SJSA1 (cell line): ENCODE data around the gene PTGFRN. TPM values are rescaled to one million over a fixed set of nuclear protein-coding genes. Genes with fewer than 3 reads are reported as not detected.

ENCODE experiments used
- DNase-seq, 2 experiments: peaks; one replicate each; pipeline ENCODE4 v3.0.0-alpha.2; 2015 to 2020; ENCODE audit warnings: low spot score in 2 of 2, low read depth in 1 of 2
- H3K27ac ChIP-seq: fragments of 250-450 bp; sonication (Bioruptor Pico); 2 replicates; pipeline ENCODE4 v1.5.1; 2020; ENCODE audit warnings: mild to moderate bottlenecking, moderate library complexity
- H3K27me3 ChIP-seq: fragments of 250-450 bp; sonication (Bioruptor Pico); replicated peaks from 2 replicates; pipeline ENCODE4 v1.5.1; 2020; ENCODE audit warnings: mild to moderate bottlenecking, moderate library complexity
- H3K36me3 ChIP-seq: fragments of 250-450 bp; sonication (Bioruptor Pico); 2 replicates; pipeline ENCODE4 v1.5.1; 2020; ENCODE audit warnings: mild to moderate bottlenecking
- H3K4me1 ChIP-seq: fragments of 250-450 bp; sonication (Bioruptor Pico); replicated peaks from 2 replicates; pipeline ENCODE4 v1.6.1; 2021; ENCODE audit warnings: mild to moderate bottlenecking
- H3K4me3 ChIP-seq: fragments of 250-450 bp; sonication (Bioruptor Pico); 2 replicates; pipeline ENCODE4 v1.5.1; 2020; ENCODE audit warnings: mild to moderate bottlenecking
- H3K9me3 ChIP-seq: fragments of 250-450 bp; sonication (Bioruptor Pico); replicated peaks from 2 replicates; pipeline ENCODE4 v1.5.1; 2020; ENCODE audit warnings: mild to moderate bottlenecking
- total RNA-seq: library from RNA; depleted of rRNA; stranded (reverse); fragments of >200 nt; shearing (Covaris generic); gene quantifications from 2 replicates; pipeline ENCODE4 v1.2.3, GENCODE V29; 2014

PTGFRN gene
- total RNA-seq, 1 experiment from 2014 or later = 25.2 TPM

GRCh38 chr1:116900471-116901365, 9.0 kb upstream of the PTGFRN start:
- H3K27me3 ChIP-seq = no peaks in the 10 kb centered on the region; the same call in none of the 2 replicates
- no peaks in the 10 kb centered on the region for H3K9me3 ChIP-seq
- DNase-seq = no peak
- no peak overlapping the region for H3K4me3 ChIP-seq
- H3K36me3 ChIP-seq = no peaks in the 10 kb centered on the region
- H3K4me1 ChIP-seq = no peaks in the 10 kb centered on the region
- no peak overlapping the region for H3K27ac ChIP-seq

- no peak overlapping the region for H3K27ac ChIP-seq
- no peak overlapping the region for H3K4me3 ChIP-seq
- no peaks in the 10 kb centered on the region for H3K4me1 ChIP-seq
- no peaks in the 10 kb centered on the region; the same call in none of the 2 replicates for H3K27me3 ChIP-seq
- no peaks in the 10 kb centered on the region for H3K36me3 ChIP-seq
- no peak for DNase-seq
- H3K9me3 ChIP-seq = no peaks in the 10 kb centered on the region
These were observed 7.7 kb upstream of the PTGFRN start for GRCh38 chr1:116902027-116902426.

- Histone ChIP-seq H3K36me3 (no peaks in the 10 kb centered on the region), H3K27me3 (peaks cover 3% of the 10 kb centered on the region), H3K4me3 (no peak overlapping the region), H3K9me3 (no peaks in the 10 kb centered on the region), H3K4me1 (no peaks in the 10 kb centered on the region), H3K27ac (no peak overlapping the region)
- no peak for DNase-seq
These were observed 6.9 kb upstream of the PTGFRN start for GRCh38 chr1:116902723-116903383.

GRCh38 chr1:116904791-116905320, 4.9 kb upstream of the PTGFRN start:
- peaks cover 11% of the 10 kb centered on the region for H3K27me3 ChIP-seq
- H3K27ac ChIP-seq = no peak overlapping the region
- no peak for DNase-seq
- H3K9me3 ChIP-seq = no peaks in the 10 kb centered on the region
- H3K4me3 ChIP-seq = no peak overlapping the region
- no peaks in the 10 kb centered on the region for H3K36me3 ChIP-seq
- H3K4me1 ChIP-seq = peaks cover 5% of the 10 kb centered on the region

- Histone ChIP-seq H3K27me3 (peaks cover 19% of the 10 kb centered on the region), H3K36me3 (no peaks in the 10 kb centered on the region), H3K27ac (no peak overlapping the region), H3K4me1 (peaks cover 13% of the 10 kb centered on the region), H3K9me3 (no peaks in the 10 kb centered on the region), H3K4me3 (no peak overlapping the region)
- no peak for DNase-seq
These were observed 2.9 kb upstream of the PTGFRN start for GRCh38 chr1:116906812-116907211.

GRCh38 chr1:116907351-116907750, 2.4 kb upstream of the PTGFRN start:
- H3K27ac ChIP-seq = no peak overlapping the region
- no peak for DNase-seq
- H3K9me3 ChIP-seq = no peaks in the 10 kb centered on the region
- no peaks in the 10 kb centered on the region for H3K36me3 ChIP-seq
- H3K4me1 ChIP-seq = peaks cover 13% of the 10 kb centered on the region
- H3K4me3 ChIP-seq = no peak overlapping the region
- peaks cover 19% of the 10 kb centered on the region for H3K27me3 ChIP-seq

- Histone ChIP-seq H3K4me3 (no peak overlapping the region), H3K9me3 (no peaks in the 10 kb centered on the region), H3K4me1 (peaks cover 13% of the 10 kb centered on the region), H3K27me3 (peaks cover 19% of the 10 kb centered on the region), H3K36me3 (no peaks in the 10 kb centered on the region), H3K27ac (no peak overlapping the region)
- no peak for DNase-seq
These were observed 1.4 kb upstream of the PTGFRN start for GRCh38 chr1:116908266-116908665.

GRCh38 chr1:116908820-116909511, 750 bp upstream of the PTGFRN start:
- Histone ChIP-seq H3K27me3 (peaks cover 19% of the 10 kb centered on the region), H3K4me1 (peaks cover 13% of the 10 kb centered on the region), H3K4me3 (no peak overlapping the region), H3K36me3 (no peaks in the 10 kb centered on the region), H3K27ac (no peak overlapping the region), H3K9me3 (no peaks in the 10 kb centered on the region)
- no peak for DNase-seq

- H3K4me3 ChIP-seq = peak overlapping the region; percentile 49
- peak; percentile 38 to 46 for DNase-seq
- no peaks in the 10 kb centered on the region for H3K9me3 ChIP-seq
- H3K36me3 ChIP-seq = no peaks in the 10 kb centered on the region
- H3K4me1 ChIP-seq = peaks cover 13% of the 10 kb centered on the region
- H3K27me3 ChIP-seq = peaks cover 19% of the 10 kb centered on the region
- H3K27ac ChIP-seq = no peak overlapping the region
These were observed 867 bp downstream of the PTGFRN start for GRCh38 chr1:116910379-116911187.

GRCh38 chr1:116911188-116911553, 1.5 kb downstream of the PTGFRN start:
- peaks cover 13% of the 10 kb centered on the region for H3K4me1 ChIP-seq
- no peak overlapping the region for H3K27ac ChIP-seq
- H3K9me3 ChIP-seq = no peaks in the 10 kb centered on the region
- H3K4me3 ChIP-seq = no peak overlapping the region
- no peak for DNase-seq
- H3K27me3 ChIP-seq = peaks cover 19% of the 10 kb centered on the region
- no peaks in the 10 kb centered on the region for H3K36me3 ChIP-seq

GRCh38 chr1:116911779-116912469, 2.2 kb downstream of the PTGFRN start:
- H3K4me3 ChIP-seq = no peak overlapping the region
- no peak overlapping the region for H3K27ac ChIP-seq
- DNase-seq = no peak

GRCh38 chr1:116912846-116913245, 3.1 kb downstream of the PTGFRN start:
- Histone ChIP-seq H3K27me3 (peaks cover 15% of the 10 kb centered on the region), H3K9me3 (no peaks in the 10 kb centered on the region), H3K4me3 (no peak overlapping the region), H3K36me3 (no peaks in the 10 kb centered on the region), H3K4me1 (peaks cover 13% of the 10 kb centered on the region), H3K27ac (no peak overlapping the region)
- DNase-seq = no peak

More at GRCh38 chr1:116911779-116912469, 2.2 kb downstream of the PTGFRN start:
- Histone ChIP-seq H3K36me3 (no peaks in the 10 kb centered on the region), H3K27me3 (peaks cover 19% of the 10 kb centered on the region), H3K4me1 (peaks cover 13% of the 10 kb centered on the region), H3K9me3 (no peaks in the 10 kb centered on the region)
